Heart right ventricle (tissue), 16 donors: Measurements from ENCODE around the gene M6PR. TPM values are rescaled to one million over a fixed set of nuclear protein-coding genes. Genes with fewer than 3 reads are reported as not detected.
"Not testable (repeated sequence)": the region's sequence is repeated elsewhere in the genome, so short reads cannot be mapped to it uniquely, and the experiment has no call there.

Source experiments
- ATAC-seq, 8 donors: fragments of 200-7000 bp; cut with Tn5 transposase; one replicate each; pipeline ENCODE4 v1.9.1; 2020; ENCODE audit warnings: mild to moderate bottlenecking in 8 of 8, moderate library complexity in 8 of 8, moderate number of reproducible peaks in 1 of 8
- DNase-seq, 2 donors: peaks; one replicate each; pipeline ENCODE4 v3.0.0-alpha.2; 2020
- H3K27ac ChIP-seq, 10 donors: fragments of 200-600 bp; sonication (generic) in 2 of 10; one replicate each; pipeline versions ENCODE4 v1.5.0 to v1.8.0; 2020 to 2022; ENCODE audit warnings: mild to moderate bottlenecking in 3 of 10
- H3K27me3 ChIP-seq, 7 donors: fragments of 200-600 bp; one replicate each; pipeline ENCODE4 v1.8.0; 2021 to 2022; ENCODE audit warnings: mild to moderate bottlenecking in 2 of 7
- H3K36me3 ChIP-seq, 9 donors: fragments of 200-600 bp; sonication (generic) in 1 of 9; one replicate each; pipeline versions ENCODE4 v1.5.0 to v1.8.0; 2020 to 2022; ENCODE audit warnings: mild to moderate bottlenecking in 2 of 9
- H3K4me1 ChIP-seq, 9 donors: fragments of 200-600 bp; sonication (generic) in 1 of 9; one replicate each; pipeline versions ENCODE4 v1.5.0 to v1.8.0; 2020 to 2022; ENCODE audit warnings: mild to moderate bottlenecking in 4 of 9
- H3K4me3 ChIP-seq, 10 donors: fragments of 200-600 bp; sonication (generic) in 2 of 10; one replicate each; pipeline versions ENCODE4 v1.5.0 to v1.8.0; 2020 to 2022; ENCODE audit warnings: mild to moderate bottlenecking in 7 of 10, moderate library complexity in 2 of 10
- H3K9me3 ChIP-seq, 11 donors: fragments of 200-600 bp in 10 of 11; sonication (generic) in 2 of 11; one replicate each; pipeline versions ENCODE4 v1.5.0 to v1.8.0; 2013 to 2022; ENCODE audit warnings: mild to moderate bottlenecking in 2 of 11, control low read depth in 1 of 11, moderate library complexity in 1 of 11
- WGBS, 2 donors: extraction: QIAGEN DNeasy Blood & Tissue Kit; methylation state at CpG; one replicate each; pipeline ENCODE4 v1.1.7; 2013; ENCODE audit warnings: inconsistent platforms in 1 of 2; 5-methylcytosine and 5-hydroxymethylcytosine counted together
- intact Hi-C, 10 donors: fragments of 100-400 bp; cut with DNase I; formaldehyde crosslinking; loops; one replicate each; pipeline versions ENCODE4 v1.11.1 to v1.14.2; 2022
- polyA plus RNA-seq, 2 donors: library from polyadenylated mRNA; stranded (reverse); fragments of 200-250 nt; gene quantifications; one replicate each; pipeline ENCODE4 v1.2.3, GENCODE V29; 2013
- total RNA-seq, 10 donors: library from RNA; stranded (reverse); fragmentation: NEBNext Ultra II Directional in 3 of 10; extraction: Animal tissue kit (Norgen Biotek cat#: 25700) in 3 of 10; gene quantifications; one replicate each; pipeline versions ENCODE4 v1.2.1 to v1.2.4, GENCODE V29; 2021 to 2023
- TF ChIP-seq, protein P1 (sequence below), 9 donors: fragments of 200-600 bp; sonication (generic) in 2 of 9; IDR thresholded peaks; one replicate each; pipeline versions ENCODE4 v1.5.0 to v1.8.0; 2021 to 2022; ENCODE audit warnings: antibody characterized with exemption in 9 of 9, mild to moderate bottlenecking in 5 of 9, moderate library complexity in 1 of 9
- donor health status: Arrhythmogenic right ventricular cardiomyopathy.
- donor health status: ischemic (EF 13 %, LVEDD 7.1; RV severe dilation, severe dysfunction).
- donor health status: healthy with polysubstance abuse.
- donor health status: DM: no; HTN: yes; CAD: no.
- donor health status: DM: no; HTN: no; CAD: no.
- donor health status: ischemic (EF 25% LVEDD 6.9; RV normal size, moderate dysfunction).
- donor health status: ischemic (EF 25% LVEDD 5.7; RV mildly dilated, moderate dysfunction).
- donor health status: healthy.
- donor health status: DM: yes; HTN: yes; CAD: no.
- donor health status: Ischemic cardiomyopathy.
- donor health status: ischemic (EF 35%, LVEDD 5.7; RV mildly dilated, moderate dysfunction).
- donor health status: nonischemic (EF 11% LVEDD 7.7; RV severe dilation, severe dysfunction).
- donor health status: DM: yes; HTN: yes; CAD: no.
- donor health status: PGD.
- donor health status: ischemic (EF 29% LVEDD 5.4; RV normal size, mild dysfunction).
- donor health status: nonischemic (EF 23%, LVEDD 6.1; RV moderate dilation, normal function).

The M6PR gene
- total and polyA plus RNA-seq, 12 donors, result 67.1 to 133 (median 102) TPM

GRCh38 chr12:8936735-8937134 is 12.7 kb downstream of the M6PR start:
- H3K27ac ChIP-seq, result no peak overlapping the region
- TF ChIP-seq, protein P1, sequence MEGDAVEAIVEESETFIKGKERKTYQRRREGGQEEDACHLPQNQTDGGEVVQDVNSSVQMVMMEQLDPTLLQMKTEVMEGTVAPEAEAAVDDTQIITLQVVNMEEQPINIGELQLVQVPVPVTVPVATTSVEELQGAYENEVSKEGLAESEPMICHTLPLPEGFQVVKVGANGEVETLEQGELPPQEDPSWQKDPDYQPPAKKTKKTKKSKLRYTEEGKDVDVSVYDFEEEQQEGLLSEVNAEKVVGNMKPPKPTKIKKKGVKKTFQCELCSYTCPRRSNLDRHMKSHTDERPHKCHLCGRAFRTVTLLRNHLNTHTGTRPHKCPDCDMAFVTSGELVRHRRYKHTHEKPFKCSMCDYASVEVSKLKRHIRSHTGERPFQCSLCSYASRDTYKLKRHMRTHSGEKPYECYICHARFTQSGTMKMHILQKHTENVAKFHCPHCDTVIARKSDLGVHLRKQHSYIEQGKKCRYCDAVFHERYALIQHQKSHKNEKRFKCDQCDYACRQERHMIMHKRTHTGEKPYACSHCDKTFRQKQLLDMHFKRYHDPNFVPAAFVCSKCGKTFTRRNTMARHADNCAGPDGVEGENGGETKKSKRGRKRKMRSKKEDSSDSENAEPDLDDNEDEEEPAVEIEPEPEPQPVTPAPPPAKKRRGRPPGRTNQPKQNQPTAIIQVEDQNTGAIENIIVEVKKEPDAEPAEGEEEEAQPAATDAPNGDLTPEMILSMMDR (IDR thresholded peaks at IDR 0.05), result no peak
- ATAC-seq (no peak), DNase-seq (no peak)
- intact Hi-C loops, result no loop called here
- H3K4me3 ChIP-seq, result no peak overlapping the region
- no peaks in the 10 kb centered on the region for H3K9me3 ChIP-seq
- no peaks in the 10 kb centered on the region for H3K4me1 ChIP-seq
- peaks cover 0 to 78% (median 35%) of the 10 kb centered on the region in 9 donors for H3K36me3 ChIP-seq
- no peaks in the 10 kb centered on the region for H3K27me3 ChIP-seq
- 94 to 95% methylated on average over 7 of the region's 7 CpGs for WGBS, 2 donors

GRCh38 chr12:8934080-8934479 is 15.4 kb downstream of the M6PR start:
- peaks cover 0 to 92% (median 28%) of the 10 kb centered on the region in 9 donors for H3K36me3 ChIP-seq
- H3K9me3 ChIP-seq, H3K4me3 ChIP-seq, H3K4me1 ChIP-seq, H3K27ac ChIP-seq, intact Hi-C loops, DNase-seq, ATAC-seq, H3K27me3 ChIP-seq: not testable (repeated sequence)
- WGBS, 2 donors, result 91 to 94% methylated on average over 4 of the region's 4 CpGs

DNA sequence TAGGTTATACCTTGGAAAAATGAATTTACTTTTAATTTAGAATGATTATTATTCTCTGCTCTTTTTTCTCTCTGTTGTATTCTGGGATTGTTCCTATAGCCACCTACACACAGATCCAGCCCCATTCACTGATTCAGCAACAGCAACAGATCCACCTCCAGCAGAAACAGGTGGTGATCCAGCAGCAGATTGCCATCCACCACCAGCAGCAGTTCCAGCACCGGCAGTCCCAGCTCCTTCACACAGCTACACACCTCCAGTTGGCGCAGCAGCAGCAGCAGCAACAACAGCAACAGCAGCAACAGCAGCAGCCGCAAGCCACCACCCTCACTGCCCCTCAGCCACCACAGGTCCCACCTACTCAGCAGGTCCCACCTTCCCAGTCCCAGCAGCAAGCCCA is 17.0 kb downstream of the M6PR start:
- H3K27me3 ChIP-seq, H3K4me1 ChIP-seq, H3K27ac ChIP-seq, H3K9me3 ChIP-seq, ATAC-seq, intact Hi-C loops, H3K4me3 ChIP-seq, DNase-seq: not testable (repeated sequence)
- peaks cover 0 to 91% (median 29%) of the 10 kb centered on the region in 9 donors for H3K36me3 ChIP-seq
- 94 to 100% methylated on average over 2 of the region's 3 CpGs for WGBS, 2 donors

DNA sequence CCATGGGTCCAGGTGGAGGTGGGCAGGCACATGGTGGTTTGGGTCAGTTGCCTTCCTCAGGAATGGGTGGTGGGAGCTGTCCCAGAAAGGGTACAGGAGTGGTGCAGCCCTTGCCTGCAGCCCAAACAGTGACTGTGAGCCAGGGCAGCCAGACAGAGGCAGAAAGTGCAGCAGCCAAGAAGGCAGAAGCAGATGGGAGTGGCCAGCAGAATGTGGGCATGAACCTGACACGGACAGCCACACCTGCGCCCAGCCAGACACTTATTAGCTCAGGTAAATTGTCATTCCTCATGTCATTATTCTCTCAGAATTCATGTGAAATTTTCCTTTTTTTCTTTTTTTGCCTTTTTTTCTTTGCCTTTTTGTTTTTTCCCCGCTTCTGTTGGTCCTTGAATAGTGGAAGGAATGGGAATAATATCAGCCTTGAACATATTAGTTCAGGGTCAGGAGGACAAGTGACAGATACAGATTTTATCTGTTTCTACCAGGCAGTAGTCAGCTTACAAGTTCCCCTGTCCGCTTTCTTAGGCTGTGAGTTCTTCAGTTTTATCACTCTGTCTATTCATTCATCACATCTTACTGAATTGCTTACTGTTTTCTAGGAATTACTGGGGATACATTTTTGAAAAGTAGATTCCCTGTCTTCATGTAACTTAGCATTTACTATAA is 18.7 kb downstream of the M6PR start:
- H3K4me3 ChIP-seq, DNase-seq, intact Hi-C loops, H3K27ac ChIP-seq, H3K27me3 ChIP-seq, ATAC-seq, H3K4me1 ChIP-seq, H3K9me3 ChIP-seq: not testable (repeated sequence)
- peaks cover 0 to 90% (median 24%) of the 10 kb centered on the region in 9 donors for H3K36me3 ChIP-seq
- 95 to 98% methylated on average over 4 of the region's 4 CpGs for WGBS, 2 donors

DNA sequence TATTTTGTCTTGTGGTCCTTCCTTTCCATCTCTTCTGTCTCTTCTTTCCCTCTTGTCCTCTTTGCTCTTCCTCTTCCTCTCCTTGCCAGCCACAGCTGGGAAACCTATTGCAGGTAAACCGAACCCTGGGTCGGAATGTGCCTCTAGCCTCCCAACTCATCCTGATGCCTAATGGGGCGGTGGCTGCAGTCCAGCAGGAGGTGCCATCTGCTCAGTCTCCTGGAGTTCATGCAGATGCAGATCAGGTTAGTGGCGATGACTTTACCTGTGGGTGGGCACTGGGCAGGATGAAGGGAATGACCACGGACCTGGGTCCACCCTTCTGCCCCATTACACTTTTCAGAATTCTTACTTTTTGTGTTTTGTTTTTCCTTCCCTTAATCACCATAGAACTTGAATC is 26.9 kb downstream of the M6PR start:
- H3K36me3 ChIP-seq, result peaks cover 0 to 88% (median 32%) of the 10 kb centered on the region in 9 donors
- TF ChIP-seq, protein P1 (IDR thresholded peaks at IDR 0.05), result no peak
- H3K9me3 ChIP-seq, result no peaks in the 10 kb centered on the region
- intact Hi-C loops, result no loop called here
- ATAC-seq (no peak), DNase-seq (no peak)
- no peaks in the 10 kb centered on the region for H3K4me1 ChIP-seq
- 95% methylated on average over 5 of the region's 5 CpGs for WGBS, 2 donors
- H3K4me3 ChIP-seq, result no peak overlapping the region
- H3K27me3 ChIP-seq, result no peaks in the 10 kb centered on the region
- H3K27ac ChIP-seq, result no peak overlapping the region

DNA sequence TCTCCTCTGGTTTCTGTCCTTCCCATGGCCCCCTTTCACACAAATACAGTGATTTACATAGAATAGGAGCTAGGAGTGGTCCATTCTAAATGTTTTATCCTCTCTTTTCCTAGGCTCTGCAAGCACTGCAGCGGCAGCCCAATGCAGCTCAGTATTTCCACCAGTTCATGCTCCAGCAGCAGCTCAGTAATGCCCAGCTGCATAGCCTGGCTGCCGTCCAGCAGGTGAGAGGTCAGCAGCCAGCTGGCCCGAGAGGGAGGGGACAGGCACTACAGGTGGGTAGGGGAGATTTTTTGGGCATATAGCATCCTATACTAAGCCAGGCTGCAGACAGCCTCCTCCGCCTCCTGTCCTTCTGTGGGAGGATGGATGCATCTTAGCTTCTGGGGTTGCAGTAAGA is 29.8 kb downstream of the M6PR start:
- peaks cover 0 to 22% (median 13%) of the 10 kb centered on the region in 9 donors for H3K4me1 ChIP-seq
- H3K27ac ChIP-seq, intact Hi-C loops, H3K4me3 ChIP-seq, DNase-seq, ATAC-seq, H3K27me3 ChIP-seq, H3K9me3 ChIP-seq: not testable (repeated sequence)
- 84 to 97% methylated on average over 4 of the region's 4 CpGs for WGBS, 2 donors
- peaks cover 0 to 69% (median 32%) of the 10 kb centered on the region in 9 donors for H3K36me3 ChIP-seq
